CD4-positive, alpha-beta T cell treated with Interleukin-10 for 1 hour (primary cell): ENCODE results near the gene ZNF496.

ENCODE experiments used
- DNase-seq: peaks from one replicate; pipeline ENCODE4 v3.0.0-alpha.2; 2020

The ZNF496 gene

GRCh38 chr1:247326411-247327130, 5.1 kb downstream of the ZNF496 start:
- DNase-seq: no peak

GRCh38 chr1:247324923-247325322, 6.7 kb downstream of the ZNF496 start:
- DNase-seq: no peak

GRCh38 chr1:247324204-247324787, 7.4 kb downstream of the ZNF496 start:
- no peak for DNase-seq

GRCh38 chr1:247322849-247323586, 8.6 kb downstream of the ZNF496 start:
- DNase-seq: no peak

- no peak for DNase-seq
Observed at GRCh38 chr1:247322442-247322841, 9.2 kb downstream of the ZNF496 start.

- DNase-seq: no peak
Observed at GRCh38 chr1:247317702-247318101, 14.0 kb downstream of the ZNF496 start.

GRCh38 chr1:247316590-247317197, 15.0 kb downstream of the ZNF496 start:
- no peak for DNase-seq

GRCh38 chr1:247304031-247304430, 27.6 kb downstream of the ZNF496 start:
- no peak for DNase-seq

GRCh38 chr1:247303216-247303615, 28.5 kb downstream of the ZNF496 start:
- no peak for DNase-seq

GRCh38 chr1:247301176-247301540, 30.5 kb downstream of the ZNF496 start:
- DNase-seq: no peak

- DNase-seq: no peak
Observed at GRCh38 chr1:247300491-247301175, 31.0 kb downstream of the ZNF496 start.

GRCh38 chr1:247299723-247300381, 31.8 kb downstream of the ZNF496 start:
- no peak for DNase-seq

- no peak for DNase-seq
Observed at GRCh38 chr1:247298701-247299100, 33.0 kb downstream of the ZNF496 start.

- no peak for DNase-seq
Observed at GRCh38 chr1:247298124-247298481, 33.6 kb downstream of the ZNF496 start.

- DNase-seq: no peak
Observed at GRCh38 chr1:247297263-247298123, 34.2 kb downstream of the ZNF496 start.

- no peak for DNase-seq
Observed at GRCh38 chr1:247296599-247297180, 35.0 kb downstream of the ZNF496 start.

GRCh38 chr1:247295746-247296145, 35.9 kb downstream of the ZNF496 start:
- DNase-seq: no peak

- no peak for DNase-seq
Observed at GRCh38 chr1:247295274-247295684, 36.4 kb downstream of the ZNF496 start.

- no peak for DNase-seq
Observed at GRCh38 chr1:247294282-247294681, 37.4 kb downstream of the ZNF496 start.

- DNase-seq: no peak
Observed at GRCh38 chr1:247293047-247293446, 38.6 kb downstream of the ZNF496 start.
